GM19452 (cell line): Measurements from ENCODE around the gene TP53RK.
A peak's percentile ranks its signal among the peaks of the same experiment; 100 is the strongest.

Experiments used
- ATAC-seq: cut with Tn5 transposase; IDR thresholded peaks from one replicate; pipeline ENCODE4 v1.9.1; 2021; ENCODE audit not compliant: unreplicated experiment

The TP53RK gene

GRCh38 chr20:46689082-46689753 lies at the start of gene TP53RK:
Gene TP53RK, minus strand, starts transcription at chr20:46689444. Its CDS starts 30 bp downstream, at chr20:46689414.
- peak; percentile 94 for ATAC-seq

GRCh38 chr20:46735436-46735835 lies 46.2 kb upstream of the TP53RK start:
- ATAC-seq: no peak

GRCh38 chr20:46731770-46732169 lies 42.5 kb upstream of the TP53RK start:
- no peak for ATAC-seq

- ATAC-seq: no peak
These were observed 36.2 kb upstream of the TP53RK start for GRCh38 chr20:46725186-46726165.

- ATAC-seq: no peak
These were observed 35.2 kb upstream of the TP53RK start for GRCh38 chr20:46724343-46724959.

- ATAC-seq: no peak
These were observed 33.8 kb upstream of the TP53RK start for GRCh38 chr20:46723039-46723438.

GRCh38 chr20:46722450-46722849 lies 33.2 kb upstream of the TP53RK start:
- ATAC-seq: no peak

- no peak for ATAC-seq
These were observed 32.2 kb upstream of the TP53RK start for GRCh38 chr20:46721476-46721875.

GRCh38 chr20:46720776-46721425 lies 31.7 kb upstream of the TP53RK start:
- no peak for ATAC-seq

- ATAC-seq: no peak
These were observed 30.8 kb upstream of the TP53RK start for GRCh38 chr20:46720019-46720418.

GRCh38 chr20:46717818-46718541 lies 28.7 kb upstream of the TP53RK start:
- no peak for ATAC-seq

GRCh38 chr20:46715292-46715756 lies 26.1 kb upstream of the TP53RK start:
- ATAC-seq: no peak

- no peak for ATAC-seq
These were observed 25.0 kb upstream of the TP53RK start for GRCh38 chr20:46713957-46714834.

GRCh38 chr20:46712056-46712636 lies 22.9 kb upstream of the TP53RK start:
- ATAC-seq: no peak

- no peak for ATAC-seq
These were observed 21.1 kb upstream of the TP53RK start for GRCh38 chr20:46710153-46710913.

GRCh38 chr20:46709459-46710152 lies 20.4 kb upstream of the TP53RK start, which contains the start of gene SLC2A10:
Gene SLC2A10, plus strand, starts transcription at chr20:46709649. Its CDS starts 88 bp downstream, at chr20:46709737.
- ATAC-seq: no peak

GRCh38 chr20:46709055-46709458 lies 19.8 kb upstream of the TP53RK start:
- no peak for ATAC-seq
